NCI-H2196 (cell line): ENCODE measurements around the gene TVP23A.
"Not testable (repeated sequence)": the region's sequence is repeated elsewhere in the genome, so short reads cannot be mapped to it uniquely, and the experiment has no call there.

Experiments used
- DNase-seq: peaks from one replicate; lab custom pipeline; 2025; ENCODE audit not compliant: unreplicated experiment; lab: John Stamatoyannopoulos, UW

The TVP23A gene

DNA sequence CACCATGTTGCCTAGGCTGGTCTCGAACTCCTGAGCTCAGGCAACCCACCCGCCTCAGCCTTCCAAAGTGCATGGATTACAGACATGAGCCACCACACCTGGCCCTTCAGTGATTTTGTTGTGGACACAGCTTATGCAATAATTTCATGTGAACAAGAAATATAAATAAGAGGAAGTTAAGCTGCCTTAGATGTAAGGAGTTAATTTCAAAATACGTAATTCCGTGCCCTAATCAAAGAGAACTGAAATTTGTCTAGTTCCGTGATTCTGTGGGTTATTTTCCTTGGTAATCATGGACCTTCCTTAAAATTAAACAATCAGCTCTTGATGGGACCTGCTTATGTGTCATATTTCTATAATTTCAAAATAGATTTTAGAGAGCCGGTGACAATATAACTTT lies 11.9 kb downstream of the TVP23A start:
- DNase-seq = no peak

DNA sequence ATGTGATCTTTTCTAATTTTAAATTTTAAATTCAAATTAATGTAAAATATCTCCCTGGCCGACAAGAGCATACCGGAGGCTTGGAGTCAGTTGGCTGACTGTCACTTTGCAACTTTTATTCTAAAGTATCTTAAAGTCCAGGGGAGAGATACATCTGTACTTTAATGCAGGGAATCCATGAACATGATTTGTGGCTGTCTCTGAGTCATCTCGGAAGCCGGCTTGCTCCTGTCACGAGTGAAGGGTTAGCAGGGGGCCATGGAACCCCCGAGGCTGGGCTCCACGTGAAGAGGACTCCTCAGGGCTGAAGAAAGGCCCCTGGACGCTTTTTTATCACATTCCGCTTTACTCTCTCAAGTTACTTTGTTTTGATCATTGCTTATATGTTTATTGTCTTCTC lies 13.3 kb downstream of the TVP23A start:
- DNase-seq = no peak

DNA sequence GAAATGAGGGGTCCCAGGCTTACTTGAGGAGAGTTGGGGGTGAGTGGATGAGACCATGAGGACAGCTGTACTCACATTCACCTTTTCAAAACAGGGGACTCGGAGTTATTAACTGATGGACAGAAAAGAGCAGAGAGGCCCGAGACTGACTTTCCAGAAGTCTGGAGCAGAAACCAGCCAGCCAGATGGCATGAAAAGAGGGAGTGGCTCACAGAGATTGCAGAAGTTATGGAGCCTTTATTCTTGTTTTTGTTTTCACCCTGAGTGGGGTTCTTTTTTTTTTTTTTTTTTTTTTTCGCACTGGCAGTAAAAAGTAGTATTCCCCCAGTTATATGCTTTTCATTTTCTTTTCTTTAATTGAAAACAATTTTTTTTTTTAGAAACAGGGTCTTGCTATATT lies 18.9 kb downstream of the TVP23A start:
- DNase-seq = no peak

DNA sequence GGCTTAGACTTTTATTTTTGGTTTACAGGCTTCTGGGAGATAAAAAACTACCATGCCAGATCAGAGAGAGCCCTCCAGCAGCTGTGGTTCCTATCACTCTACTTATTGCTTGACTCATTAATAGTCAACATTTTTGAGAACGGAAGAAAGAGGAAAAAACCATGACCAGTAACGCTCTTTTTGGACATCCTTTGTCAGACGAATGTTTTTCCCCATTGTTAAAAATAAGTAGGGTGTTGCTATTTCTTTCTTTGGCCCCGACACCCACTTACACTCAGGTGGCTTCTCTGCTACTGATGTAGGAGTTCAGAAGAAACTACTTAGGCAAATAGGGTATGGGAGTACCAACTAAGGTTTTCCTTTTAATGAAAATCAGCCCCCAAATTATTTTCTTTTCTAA lies 27.5 kb downstream of the TVP23A start:
- no peak for DNase-seq

DNA sequence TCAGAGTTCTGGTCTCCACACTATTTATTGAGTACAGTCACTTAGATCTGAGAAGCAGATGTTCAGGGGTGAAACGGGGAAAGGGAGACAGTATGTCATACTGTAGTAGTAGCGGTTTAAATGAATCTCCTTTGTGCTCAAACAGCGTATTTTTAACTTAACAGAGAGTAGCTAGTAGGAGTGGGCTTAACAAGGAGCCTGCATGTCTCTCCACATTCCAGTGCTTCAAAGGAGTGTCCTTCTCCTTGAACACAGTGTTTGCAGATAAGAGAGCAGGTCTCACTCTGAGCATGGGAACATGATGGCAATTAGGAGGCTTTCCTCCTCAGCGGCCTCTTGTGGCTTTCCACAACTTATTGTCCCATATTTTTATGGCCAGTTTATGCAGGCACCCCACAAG lies 30.0 kb downstream of the TVP23A start:
- not testable (repeated sequence) for DNase-seq

DNA sequence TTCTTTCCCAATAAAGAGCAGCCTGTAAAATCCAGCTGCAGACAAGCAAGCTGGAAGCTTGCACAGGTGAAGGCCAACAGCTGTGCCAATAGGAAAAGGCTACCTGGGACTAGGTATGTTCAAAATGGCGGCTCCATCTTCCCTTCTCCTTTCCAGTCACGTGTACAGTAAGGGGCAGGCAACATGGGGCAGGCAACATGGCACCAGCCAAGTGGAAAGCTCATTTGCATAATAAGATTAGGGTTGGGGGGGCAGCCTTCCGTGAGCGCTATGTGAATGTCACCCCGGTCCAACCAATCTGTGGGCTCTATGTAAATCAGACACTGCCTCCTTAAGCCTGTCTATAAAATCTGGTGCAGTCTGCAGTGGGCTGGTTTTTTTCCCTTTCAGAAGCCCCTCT lies 31.3 kb downstream of the TVP23A start:
- no peak for DNase-seq

DNA sequence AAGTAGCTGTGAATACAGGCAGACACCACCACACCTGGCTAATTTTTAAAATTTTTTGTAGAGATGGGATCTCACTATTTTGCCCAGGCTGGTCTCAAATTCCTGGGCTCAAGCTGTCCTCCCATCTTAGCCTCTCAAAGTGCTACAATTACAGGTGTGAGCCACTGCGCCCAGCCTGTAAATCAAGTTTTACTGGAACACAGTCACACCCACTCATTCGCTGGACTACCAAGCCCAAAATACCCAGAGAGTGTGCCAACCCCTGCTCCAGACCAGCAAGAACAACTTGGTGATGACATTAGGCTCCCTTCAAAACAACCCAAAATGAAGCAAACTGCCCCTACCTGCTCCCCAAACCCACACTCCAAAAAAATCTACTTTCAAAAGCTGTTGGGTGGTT lies 36.0 kb downstream of the TVP23A start:
- no peak for DNase-seq

DNA sequence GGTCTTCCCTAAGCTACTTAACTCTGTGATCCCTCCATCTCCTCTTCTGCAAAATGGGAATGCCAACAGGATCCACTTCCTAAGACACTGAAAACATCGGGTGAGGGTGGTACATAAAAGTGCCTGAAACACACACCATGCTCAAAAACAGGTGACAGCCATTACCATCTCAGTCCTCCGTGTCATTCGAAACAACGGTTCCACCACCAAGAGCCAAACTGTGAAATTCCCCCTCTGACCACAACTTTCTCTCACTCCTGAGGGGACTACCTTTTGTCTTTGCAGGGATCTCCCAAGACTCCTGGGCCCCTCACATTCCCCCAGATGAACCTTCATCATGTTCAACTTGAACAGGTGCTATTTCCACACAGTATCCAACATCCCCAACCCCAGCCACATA lies 38.0 kb downstream of the TVP23A start:
- DNase-seq = no peak

DNA sequence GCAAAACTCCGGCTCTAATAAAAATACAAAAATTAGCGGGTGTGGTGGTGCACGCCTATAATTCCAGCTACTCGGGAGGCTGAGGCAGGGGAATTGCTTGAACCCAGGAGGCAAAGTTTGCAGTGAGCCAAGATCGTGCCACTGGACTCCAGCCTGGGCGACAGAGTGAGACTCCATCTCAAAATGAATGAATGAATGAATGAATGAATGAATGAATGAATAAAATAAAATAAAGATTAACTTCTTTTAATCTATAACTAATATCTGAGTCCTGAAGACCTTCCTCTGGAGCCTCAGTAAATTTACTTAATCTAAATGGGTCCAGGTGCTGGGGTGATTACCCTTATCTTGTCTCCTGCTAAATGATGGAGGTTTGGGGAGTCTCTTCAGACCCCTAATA lies 38.7 kb downstream of the TVP23A start:
- DNase-seq = not testable (repeated sequence)

DNA sequence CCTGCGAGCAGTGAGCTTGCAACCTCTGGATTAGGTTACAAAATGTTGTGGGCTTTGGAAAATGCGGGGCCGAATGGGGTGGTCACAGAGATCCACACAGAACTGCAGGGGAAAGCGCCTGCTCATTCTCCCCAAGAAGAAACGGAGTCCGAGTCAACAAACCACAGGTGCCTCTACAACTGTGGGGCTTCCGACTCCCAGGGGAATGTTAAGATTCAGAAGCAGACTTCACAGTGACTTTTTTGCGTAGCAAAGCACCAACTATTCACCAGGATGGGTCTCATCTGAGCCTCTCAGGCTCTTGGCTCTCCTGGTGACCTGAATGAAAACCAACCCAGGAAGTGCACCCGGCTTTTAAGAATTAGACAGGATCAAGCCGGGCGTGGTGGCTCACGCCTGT lies 41.2 kb downstream of the TVP23A start:
- no peak for DNase-seq

DNA sequence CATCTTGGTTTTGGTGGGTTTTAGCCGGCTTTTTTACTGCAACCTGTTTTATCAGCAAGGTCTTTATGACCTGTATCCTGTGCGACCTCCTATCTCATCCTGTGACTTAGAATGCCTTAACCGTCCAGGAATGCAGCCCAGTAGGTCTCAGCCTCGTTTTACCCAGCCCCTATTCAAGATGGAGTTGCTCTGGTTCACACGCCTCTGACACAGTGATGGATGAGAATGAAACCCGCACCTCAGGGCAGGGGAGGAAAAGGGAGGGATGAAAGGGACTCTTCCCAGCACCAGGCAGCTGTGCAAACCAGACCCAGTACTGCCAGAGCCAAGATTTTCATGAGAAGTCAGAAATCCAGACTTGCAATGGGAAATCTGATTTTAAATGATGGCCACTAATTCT lies 41.7 kb downstream of the TVP23A start:
- DNase-seq = not testable (repeated sequence)

DNA sequence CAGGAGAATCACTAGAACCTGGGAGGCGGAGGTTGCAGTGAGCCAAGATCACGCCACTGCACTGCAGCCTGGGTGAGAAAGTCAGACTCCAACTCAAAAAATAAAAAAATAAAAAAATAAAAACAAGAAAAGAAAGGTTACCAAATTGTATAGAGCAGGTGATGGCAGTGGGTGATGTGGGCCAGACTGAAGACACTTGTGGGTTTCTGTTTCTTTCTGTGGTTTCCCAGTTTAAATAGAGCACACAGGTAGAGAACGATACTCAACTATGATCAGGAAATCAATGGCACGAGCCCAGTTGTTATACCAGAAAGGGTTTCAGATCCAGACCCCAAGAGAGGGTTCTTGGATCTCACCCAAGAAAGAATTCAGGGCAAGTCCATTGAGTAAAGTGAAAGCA lies 42.3 kb downstream of the TVP23A start:
- no peak for DNase-seq

DNA sequence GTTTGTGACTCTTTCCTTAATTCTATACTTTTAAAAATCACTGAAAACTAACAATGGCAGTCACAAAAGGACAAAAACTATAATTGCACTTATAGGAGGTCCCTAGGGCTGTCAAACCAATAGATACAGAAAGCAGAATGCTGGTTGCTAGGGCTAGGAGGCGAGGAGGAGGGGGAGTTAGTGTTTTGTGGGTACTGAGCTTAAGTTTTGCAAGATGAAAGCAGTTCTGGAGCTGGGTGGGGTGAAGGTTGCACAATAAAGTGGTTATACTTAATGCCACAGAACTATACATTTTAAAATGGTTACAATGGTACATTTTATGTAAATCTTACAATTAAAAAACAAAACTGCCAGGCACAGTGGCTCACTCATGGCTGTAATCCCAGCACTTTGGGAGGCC lies 47.7 kb downstream of the TVP23A start:
- no peak for DNase-seq

DNA sequence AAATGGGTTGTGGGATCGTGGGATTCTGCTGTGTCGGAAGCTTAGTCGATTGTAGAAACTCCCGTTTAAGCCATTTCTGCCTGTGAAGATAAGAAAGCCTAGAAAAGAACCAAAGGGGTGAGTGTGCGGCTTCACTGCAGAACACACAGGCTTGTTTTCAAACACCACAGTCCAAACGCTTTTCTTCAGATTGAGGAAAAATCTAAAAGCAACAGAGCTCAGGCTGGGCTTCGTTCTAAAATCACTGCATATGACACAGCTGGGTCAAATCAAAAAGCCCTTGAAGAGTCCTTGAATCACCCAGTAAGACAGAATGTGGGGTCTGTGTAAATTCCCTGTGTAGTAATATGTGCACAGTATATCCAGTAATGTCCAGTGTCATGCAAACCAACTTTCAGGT lies 49.2 kb downstream of the TVP23A start:
- DNase-seq = no peak

DNA sequence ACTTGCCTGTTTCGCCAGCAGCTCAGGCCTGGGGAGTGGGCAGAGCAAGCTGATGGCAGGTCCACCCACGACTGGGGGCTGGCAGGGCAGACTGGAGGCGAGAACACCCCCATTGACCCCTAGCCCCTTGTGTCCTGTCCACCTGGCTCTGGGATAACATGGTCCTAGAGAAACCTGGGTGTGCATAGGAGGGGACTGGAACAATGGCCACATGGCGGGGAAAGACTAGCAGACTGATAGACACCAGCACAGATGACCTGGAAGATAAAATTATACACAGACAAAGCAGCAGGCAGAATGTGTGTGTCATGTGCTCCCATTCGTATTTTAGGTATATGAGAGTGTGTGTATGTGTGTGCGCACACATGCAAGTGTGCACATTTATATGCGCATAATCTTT lies 51.5 kb downstream of the TVP23A start:
- DNase-seq = no peak

DNA sequence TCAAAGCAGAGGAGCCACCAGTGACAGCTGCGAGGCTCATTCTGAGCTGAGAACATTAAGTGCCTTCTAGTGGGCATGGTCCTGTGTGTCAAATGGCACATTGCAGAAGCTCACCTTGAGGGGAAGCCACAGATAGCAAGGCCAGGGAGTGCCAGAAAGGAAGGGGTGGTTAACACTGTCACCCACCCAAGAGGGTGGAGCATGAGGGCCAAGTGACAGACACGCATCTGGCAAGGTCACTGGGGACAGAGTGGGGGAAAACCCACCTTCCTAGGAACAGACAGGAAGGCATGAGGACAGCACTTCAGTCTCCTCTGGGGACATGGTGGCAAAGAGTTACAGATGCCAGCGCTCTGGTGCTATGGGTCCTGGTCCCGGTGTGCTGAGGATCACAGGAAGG lies 52.8 kb downstream of the TVP23A start:
- no peak for DNase-seq

DNA sequence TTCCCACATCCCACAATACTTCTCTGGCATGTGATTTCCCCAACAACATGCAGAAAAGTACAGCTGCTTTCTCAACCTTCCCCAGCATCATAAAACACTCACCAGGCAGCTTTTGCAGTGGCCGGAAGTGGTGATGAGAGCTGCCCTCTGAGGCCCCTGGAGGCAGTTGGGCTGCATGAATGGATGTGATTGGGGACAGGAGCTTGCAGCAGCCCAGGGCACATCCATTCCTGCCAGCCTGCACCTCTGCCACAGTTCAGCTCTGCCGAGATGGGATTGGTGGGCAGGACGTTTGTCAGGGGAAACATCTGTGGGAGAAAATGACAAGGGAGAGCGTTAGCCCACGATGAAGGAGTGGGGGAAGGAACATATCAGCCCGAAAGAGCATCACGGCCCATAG lies 55.1 kb downstream of the TVP23A start:
- no peak for DNase-seq

DNA sequence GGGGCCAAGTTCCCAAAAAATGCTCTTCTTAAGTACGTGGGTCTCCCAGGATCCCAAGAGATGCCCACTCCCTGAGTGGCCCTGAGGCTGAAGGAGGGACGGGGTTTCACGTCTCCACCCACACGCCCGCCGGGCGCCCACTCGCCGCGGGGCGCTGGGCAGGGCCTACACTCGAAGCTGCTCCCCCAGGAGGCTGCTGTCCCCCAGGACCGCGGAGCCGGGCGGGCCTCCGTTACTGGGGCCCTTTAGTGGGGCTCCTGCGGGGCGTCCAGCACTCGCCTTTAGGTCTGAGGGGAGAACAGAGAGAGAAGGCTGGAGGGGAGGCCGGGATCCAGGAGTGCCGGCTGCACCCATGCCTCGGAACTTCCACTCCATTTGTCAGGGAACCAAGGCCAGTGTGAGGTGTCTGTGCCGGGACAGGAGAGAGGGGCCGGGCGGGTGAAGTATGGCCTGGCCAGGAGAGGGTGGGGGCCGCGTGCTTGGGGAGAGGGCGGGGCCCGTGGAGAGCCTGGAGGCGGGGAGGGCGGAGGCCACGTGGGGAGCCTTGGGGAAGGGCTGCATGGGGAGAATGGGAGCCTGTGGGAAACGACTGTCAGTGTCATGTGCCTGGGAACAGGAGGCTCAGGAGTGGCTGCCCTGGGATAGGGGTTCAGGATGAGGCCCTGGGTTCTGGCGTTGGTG lies 56.1 kb downstream of the TVP23A start:
- no peak for DNase-seq

DNA sequence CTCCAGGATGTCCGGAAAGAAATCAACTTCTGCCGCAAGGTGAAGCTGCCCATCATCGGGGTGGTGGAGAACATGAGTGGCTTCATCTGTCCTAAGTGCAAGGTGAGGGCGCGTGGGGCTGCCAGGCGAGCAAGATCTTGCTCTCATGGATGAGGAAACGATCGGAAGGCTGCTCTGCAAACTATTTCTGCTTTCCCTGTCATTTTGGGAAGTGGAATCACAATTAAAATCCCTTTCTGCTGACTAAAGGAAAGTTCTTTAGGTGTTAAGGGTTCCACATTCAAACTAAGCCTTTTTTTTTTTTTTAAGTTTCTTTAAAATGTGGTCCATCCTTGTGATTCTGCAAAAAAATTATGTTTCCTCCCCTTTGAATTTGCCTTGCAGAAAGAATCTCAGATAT lies 57.2 kb downstream of the TVP23A start:
- DNase-seq = no peak

DNA sequence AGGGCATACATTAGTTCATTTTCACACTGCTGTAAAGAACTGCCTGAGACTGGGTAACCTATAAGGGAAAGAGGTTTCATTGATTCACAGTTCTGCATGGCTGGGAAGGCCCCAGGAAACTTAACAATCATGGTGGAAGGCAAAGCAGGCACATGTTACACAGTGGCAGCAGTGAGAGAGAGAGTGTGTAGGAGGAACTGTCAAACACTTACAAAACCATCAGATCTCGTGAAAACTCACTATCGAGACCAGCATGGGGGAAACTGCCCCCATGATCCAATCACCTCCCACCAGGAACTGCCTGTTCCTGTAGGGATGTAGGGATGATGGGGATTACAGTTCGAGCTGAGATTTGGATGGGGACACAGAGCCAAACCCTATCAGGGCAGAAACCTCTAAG lies 57.7 kb downstream of the TVP23A start:
- no peak for DNase-seq

DNA sequence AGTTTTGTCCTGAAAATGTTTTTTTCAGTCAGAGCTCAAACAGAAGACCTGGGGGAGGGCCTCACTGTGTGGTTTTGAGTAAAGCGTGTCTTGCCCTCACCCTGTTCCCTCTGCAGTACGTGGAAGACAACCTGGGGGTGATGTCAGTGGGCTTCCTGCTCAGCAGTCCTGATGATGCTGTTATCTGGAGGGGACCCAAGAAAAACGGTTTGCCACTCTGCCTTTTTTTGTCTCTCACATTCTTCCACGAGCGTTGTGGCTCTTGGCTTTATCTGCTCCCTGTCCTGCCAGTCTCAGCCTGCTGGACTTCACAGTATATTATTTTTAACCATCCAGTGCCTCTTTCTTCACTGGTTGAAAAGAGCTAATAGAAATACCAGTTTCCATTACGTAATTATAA lies 62.0 kb downstream of the TVP23A start:
- DNase-seq = no peak

DNA sequence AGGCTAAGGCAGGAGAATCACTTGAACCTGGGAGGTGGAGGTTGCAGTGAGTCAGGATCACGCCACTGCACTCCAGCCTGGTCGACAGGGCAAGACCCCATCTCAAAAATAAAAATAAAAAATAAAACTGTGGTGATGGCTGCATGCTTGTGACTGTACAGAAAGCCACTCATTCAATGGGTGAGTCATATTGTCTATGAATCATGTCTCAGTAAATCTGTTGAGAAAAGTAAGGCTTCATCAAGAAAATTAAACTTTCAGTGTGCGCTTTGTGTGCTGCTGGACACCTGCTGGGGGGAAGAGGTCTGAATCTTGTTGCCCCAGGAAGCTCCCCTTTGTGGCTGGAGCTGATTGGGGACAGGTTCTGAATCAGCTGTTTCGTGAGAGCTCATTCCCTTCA lies 63.7 kb downstream of the TVP23A start:
- DNase-seq = no peak

DNA sequence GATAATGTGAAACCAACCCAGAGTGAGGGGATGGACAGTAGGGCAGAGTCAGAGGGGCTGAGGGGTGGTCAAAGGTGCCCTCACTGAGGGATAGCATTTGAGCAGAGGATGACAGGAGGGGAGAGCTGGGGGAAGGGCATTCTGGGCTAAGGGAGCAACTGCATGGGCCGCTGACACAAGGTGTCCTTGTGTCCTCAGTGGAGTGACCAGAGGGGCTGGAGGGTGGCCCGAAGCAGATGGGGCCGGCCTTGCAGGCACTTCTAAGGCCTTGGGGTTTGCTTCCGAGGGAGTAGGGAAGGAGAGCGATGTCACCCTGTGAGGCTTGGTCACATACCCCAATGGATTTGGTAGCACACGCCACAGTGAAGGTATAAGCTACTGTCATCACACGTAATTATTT lies 64.9 kb downstream of the TVP23A start:
- no peak for DNase-seq
